HPDE6-E6E7 (cell line): ENCODE data around the gene NUDT3.
"Not testable (repeated sequence)": the region's sequence is repeated elsewhere in the genome, so short reads cannot be mapped to it uniquely, and the experiment has no call there.

Source experiments
- DNase-seq: peaks from one replicate; pipeline ENCODE4 v3.0.0; 2011; ENCODE audit warnings: missing footprints; ENCODE audit errors: extremely low spot score

Gene NUDT3

DNA sequence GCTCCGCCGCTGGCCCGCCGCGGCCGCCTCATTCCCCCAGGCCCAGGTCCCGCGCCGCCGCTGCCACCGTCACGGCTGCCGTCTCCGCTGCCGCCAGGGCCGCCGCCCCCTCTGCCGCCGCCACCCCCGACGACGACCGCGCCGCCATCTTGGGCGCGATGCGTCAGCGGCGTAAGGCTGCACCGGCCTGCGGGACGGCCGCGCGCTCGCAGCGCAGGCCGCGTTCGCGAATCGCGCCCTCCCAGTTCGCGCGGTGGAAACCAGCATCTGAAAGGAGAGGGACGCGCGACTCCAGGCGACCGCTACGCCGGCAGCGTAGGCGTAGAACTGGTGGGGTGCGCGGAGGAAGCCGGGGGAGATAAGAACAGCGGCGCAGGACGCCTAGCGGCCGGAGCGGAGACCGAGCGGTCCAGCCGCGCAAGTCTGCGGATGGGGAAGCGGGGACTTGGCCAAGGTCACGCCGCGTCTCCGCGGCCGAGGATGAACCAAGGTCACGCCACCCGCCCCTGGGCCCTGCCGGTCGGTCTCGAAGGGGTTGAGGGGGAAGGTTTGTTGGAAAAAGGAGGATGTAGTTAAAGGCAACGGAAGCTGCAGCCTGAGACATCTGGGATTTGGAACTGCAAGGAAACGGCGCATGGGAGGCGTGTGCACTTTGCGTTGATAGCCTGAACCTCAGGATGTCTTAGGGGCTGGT, at the start of gene NUDT3:
NUDT3 (minus strand) TSS at position 173 of the 694 bp plus-strand sequence. CDS start 307 bp downstream, outside the sequence.
- peak; percentile 87 for DNase-seq

DNA sequence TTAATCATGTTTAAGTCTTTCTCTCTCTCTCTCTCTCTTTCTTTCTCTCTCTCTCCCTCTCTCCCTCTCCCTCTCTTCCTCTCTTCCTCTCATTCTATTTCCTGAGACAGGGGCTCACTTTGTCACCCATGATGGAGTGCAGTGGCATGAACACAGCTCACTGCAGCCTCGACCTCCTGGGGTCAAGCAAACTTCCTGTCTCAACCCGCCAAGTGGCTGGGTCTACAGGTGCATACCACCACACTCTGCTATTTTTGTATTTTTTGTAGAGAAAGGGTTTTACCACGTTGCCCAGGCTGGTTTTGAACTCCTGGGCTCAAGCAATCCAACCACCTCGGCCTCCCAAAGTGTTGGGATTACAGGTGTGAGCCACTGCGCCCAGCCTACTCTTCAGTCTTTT, 49.1 kb upstream of the NUDT3 start:
- no peak for DNase-seq

DNA sequence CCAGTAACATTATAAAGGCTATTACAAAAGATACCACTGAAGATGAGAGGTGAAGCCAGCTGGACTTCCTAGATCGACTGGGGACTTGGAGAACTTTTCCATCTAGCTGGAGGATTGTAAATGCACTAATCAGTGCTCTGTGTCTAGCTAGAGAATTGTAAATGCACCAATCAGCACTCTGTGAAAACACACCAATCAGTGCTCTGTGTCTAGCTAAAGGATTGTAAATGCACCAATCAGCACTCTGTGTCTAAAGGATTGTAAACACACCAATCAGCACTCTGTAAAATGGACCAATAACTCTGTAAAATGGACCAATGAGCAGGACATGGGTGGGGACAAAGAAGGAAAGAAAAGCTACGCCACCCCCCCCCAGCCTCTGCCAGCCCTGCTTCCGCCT, 47.0 kb upstream of the NUDT3 start:
- DNase-seq, result no peak

DNA sequence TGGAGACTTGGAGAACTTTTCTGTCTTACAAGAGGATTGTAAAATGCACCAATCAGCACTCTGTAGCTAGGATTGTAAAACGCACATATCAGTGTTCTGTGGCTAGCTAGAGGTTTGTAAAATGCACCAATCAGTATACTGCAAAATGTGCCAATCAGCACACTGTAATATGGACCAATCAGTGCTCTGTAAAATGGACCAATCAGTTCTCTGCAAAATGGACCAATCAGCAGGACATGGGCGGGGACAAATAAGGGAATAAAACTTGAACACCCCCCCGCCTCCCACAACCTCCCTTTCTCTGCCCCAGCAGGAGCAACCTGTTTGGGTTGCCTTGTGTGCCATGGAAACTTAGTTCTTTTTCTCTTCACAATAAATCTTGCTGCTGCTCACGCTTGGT, 46.2 kb upstream of the NUDT3 start:
- DNase-seq, result no peak

DNA sequence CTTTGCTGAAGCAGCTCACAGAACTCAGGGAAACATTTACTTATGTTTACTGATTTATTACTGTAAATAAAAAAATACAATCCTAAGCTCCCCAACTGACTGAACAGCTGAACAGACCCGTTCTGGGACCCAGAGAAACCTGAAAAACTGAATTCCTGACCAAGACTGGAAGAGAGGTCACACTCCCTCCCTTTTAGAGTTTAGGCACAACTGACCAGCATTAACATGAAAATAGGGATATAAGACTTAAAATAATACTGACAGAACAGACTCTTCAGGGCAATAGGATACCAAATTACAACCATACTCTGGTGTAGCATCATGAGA, 45.1 kb upstream of the NUDT3 start:
- DNase-seq, result no peak

DNA sequence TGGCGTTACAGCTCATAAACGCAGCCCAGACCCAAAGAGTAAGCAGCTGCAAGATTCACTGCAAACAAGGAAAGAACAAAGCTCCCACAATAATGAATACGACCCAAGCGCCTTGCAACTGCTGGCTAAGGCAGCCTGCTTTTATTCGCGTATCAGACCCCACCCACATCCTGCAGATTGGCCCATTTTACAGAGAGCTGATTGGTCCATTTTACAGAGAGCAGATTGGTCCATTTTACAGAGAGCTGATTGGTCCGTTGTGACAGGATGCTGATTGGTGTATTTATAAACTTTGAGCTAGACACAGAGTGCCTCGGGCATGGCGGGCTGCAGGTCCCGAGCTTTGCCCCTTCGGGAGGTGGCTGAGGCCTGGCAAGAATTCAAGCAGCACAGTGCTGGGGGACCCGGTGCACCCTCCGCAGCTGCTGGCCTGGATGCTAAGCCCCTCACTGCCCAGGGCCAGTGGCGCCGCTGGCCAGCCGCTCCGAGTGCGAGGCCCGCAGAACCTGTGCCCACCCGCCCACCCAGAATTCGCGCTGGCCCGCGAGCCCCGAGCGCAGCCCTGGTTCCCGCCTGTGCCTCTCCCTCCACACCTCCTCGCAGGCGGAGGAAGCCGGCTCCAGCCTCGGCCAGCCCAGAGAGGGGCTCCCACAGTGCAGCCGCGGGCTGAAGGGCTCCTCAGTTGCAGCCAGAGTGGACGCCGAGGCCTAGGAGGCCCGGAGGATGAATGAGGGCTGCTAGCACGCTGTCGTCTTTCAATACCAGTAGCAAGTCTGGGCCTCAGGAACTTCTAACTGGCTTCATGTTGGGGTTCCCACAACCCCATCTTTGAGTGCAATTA, 44.6 kb upstream of the NUDT3 start:
- no peak for DNase-seq

DNA sequence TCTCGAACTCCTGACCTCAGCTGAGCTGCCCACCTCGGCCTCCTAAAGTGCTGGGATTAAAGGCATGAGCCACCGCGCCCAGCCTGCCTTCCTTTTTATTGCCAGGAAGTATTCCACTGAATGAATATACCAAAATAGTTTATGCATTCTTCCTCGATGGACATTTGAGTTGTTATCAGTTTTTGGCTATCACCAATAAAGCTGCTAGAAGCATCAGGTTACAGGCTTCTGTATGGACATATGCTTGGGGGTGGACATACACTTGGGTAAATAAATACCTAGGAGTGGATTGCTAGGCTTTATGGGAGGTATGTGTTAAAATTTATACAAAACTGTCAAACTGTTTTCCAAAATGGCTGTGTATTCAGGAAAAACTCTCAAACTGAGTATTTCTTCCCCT, 43.4 kb upstream of the NUDT3 start:
- no peak for DNase-seq

DNA sequence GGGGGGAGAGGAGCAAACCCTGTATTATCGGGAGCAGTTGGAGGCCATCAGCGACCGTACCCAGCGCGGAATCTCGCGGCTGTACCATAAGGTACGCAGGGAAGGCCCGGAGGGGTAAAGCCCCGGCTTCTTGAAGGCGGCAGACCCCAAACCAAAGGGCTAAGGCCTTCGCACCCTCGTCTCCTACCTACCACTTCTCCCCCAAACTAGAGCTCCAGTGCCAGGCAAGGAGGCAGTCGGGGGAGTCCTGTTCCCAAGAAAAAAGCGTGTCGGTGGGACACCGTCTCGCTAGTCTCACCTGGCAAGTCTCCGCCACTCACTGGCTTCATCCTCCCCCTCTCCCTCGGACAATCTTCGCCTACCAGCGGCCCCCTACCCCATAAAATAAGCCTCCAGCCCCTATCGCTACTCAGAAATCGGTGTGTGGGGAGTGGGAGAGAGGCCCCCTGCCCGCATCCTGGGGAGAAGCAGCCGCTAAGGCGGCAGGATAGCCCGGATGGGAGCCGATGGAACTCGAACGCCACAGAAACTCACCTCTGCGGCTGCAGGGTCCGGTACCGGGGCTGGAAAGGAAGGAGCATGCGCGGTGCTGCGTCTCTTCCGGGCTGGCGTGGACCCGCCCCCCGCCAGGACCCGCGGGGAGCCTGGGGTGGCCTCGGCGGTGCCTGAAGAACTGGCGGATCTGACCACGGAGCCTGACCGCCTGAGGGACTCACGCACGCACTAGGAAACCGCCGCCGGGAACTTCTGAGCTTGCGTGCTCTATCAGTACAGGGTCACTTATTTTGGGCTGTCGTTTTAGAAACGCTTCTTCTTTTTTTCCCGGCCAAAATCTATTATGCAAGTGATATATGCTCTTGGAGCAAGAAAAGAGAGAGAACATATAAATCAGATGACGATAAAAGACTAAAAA, 33.3 kb upstream of the NUDT3 start, which contains the start of gene RPS10:
RPS10 (minus strand) TSS at position 572 of the 913 bp plus-strand sequence. CDS start 848 bp downstream, outside the sequence.
- peak; percentile 96 for DNase-seq

DNA sequence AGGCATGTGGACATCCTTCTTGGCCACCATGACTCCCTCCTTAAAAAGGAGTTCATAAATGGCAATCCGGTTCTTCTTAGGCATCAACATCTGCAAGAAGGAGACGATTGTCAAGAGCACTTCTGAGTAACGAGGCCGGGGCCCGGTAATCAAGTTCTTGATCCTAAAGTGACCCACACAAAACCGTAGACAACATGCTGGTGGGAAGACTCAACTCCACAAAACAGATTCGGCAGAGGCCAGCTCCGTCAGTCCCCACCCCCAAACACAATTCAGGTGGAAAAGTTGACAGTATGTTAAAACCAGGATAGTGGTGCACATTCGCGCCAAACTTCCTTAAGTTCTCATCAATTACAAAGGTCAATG, 32.6 kb upstream of the NUDT3 start:
- DNase-seq, result no peak

DNA sequence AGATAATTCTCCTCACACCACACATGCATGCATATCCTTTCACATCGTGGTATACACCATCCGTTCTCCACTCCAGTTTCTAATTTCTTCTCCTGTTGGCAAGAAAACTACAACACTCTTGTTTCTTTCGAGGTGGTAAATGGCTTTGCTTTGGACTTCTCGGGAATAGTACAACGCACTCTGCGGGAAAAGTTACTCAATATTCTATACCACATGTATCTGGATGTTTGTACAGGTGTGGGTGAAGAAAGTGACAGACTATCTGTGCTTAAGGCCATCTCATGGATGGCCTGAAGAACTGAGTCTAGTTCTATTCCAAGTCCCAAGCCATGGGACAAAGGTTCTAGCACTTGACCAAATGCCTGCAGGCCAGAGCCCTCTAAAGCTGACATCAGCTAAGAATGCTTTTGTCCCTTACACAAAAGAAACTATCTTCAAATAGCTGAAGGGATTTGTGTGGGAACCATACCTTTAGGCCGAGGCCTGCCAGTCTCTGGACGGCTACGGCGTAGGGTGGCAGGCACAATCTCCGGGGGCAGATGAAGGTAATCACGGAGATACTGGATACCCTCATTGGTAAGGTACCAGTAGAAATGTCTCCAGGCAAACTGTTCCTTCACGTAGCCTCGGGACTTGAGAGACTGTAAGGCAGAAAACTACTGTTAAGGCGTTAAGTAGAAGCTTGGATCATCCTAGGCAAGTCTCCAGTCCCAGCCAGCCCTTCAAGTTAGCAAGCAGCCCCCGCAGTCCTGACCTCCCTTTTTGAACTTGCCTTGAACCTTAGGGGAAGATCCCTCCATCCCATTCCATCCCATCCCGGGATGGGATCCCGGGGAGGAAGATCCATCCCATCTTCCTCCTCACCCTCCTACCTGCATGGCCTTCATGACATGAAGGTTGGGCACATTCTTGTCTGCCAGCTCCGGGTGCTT, 32.0 kb upstream of the NUDT3 start:
- no peak for DNase-seq

DNA sequence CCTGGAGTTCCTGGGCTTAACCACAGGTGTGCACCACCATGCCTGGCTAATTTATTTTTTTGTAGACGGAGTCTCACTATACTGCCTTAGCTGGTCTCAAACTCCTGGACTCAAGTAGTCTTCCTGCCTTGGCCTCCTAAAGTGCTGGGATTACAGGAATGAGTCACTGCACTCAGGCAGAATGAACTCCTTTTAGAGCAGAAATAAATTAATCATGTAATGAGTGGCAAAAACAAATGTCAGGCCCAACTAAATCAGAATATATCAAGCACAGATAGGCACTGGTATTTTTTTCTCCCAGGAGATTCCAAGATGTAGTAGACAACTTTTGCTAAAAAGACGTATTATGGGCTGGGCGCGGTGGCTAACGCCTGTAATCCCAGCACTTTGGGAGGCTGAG, 30.8 kb upstream of the NUDT3 start:
- DNase-seq, result no peak

DNA sequence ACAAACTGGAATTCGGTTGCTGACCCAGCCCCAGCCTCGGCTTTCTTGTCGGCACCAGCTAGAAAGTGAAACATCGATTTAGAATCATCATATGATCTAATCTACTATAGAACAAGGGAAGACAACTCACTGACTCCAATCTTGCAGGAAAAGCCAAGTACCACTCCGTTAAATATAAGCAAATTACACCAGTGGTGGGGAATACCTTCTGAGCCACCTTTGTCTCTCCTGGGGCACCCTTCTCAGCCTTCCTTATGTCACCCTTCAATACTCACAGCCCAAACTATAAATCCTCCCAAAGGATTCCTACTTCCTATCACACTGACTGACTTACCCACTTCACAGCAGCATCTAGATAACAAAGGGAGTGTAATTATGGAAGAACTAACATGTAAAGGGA, 25.9 kb upstream of the NUDT3 start:
- DNase-seq, result no peak

DNA sequence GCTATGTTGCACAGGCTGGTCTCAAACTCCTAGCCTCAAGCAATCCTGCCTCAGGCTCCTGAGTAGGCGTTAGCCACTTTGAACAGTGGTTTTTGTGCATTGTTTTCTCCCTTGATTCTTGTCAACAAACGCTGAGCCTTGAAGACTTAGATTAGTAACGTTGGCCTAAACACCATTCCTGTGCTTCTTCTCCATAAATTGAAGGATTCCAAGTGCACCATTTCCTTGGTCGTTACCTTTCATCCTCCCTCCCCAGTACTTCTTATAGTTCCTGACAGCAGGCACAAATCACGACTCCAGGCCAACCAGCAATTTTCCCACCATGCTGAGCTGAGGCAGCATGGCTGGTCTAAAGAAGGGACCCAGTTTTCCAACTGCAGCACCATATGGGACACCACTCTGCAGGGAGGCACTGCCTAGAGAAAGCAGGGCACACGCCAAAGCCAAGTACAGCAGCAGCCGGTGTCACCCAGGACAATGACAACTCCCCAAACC, 24.5 kb upstream of the NUDT3 start:
- DNase-seq, result no peak

DNA sequence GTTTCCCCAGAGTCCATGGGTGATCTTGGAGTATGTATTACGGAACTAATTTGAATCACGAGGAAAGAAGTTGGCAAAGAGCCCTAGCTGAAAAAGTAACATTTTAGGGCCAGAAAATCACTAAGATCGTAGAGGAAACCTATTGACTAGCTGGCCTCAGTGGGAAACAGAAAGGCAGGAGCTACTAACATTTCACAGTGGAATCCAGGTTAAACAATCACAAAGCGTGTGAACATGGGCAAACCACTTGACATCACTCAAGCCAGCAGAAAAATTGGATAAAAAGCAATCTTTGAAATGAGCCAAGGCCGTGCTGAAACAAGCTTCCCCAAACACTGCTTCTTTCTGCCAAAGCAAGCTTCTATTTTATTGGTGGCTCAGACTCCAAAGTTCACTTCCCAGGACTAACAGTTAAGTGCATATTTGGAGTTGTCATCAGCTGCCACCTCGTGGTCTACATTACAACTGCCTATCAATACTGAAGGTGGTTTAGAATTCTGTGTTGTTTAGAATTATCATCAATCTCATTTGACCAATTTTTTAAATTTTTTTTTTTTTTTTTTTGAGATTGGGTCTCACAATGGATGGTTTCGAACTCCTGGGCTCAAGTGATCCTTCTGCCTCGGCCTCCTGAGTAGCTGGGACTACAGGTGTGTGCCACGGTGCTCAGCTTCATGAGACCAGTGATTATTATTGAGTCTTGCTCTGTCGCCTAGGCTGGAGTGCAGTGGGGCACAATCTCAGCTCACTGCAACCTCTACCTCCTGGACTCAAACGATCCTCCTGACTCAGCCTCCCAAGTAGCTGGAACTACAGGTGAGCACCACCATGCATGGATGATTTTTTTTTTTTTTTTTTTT, 22.8 kb upstream of the NUDT3 start:
- DNase-seq, result no peak

DNA sequence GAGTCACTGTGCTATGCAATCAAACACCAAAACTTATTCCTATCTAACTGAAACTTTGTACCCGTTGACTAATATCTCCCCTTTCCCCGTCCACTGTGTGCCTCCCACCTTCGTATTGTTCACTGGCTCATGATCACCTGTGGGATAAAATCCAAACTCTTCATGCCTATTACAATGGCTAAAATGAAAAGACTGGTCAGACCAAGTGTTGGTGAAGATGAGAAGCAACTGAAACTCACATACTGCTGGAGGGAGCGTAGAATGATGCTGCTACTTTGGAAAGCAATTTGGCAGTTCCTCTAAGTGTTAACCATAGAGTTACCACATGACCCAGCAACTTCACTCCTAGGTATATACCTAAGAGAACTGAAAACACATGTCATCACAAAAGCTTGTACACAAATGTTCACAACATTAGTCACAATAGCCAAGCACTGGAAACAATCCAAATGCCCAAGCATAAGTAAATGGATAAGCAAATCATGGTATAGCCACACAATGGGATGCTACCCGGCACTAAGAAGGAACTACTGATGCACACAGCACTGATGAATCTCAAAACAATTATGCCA, 20.3 kb upstream of the NUDT3 start:
- DNase-seq, result no peak

DNA sequence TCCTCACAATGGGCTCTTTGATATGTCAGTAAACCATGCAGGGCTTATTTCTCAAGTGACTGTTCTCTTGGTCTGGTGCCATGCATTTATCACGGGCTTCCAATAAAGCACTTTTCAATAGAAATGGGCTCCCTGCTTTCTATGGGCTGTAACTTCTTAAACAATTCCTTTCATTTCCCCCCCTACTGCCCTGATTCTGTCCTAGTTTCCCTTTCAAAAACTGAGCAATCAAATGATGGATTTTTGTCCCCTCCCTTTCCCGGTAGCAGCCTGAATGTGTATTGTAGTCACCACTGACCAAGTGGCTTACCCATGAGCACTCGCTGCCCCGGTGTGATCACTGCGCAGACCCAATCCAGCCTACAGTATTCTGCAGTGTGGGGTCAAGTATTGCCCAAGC, 19.5 kb upstream of the NUDT3 start:
- no peak for DNase-seq

DNA sequence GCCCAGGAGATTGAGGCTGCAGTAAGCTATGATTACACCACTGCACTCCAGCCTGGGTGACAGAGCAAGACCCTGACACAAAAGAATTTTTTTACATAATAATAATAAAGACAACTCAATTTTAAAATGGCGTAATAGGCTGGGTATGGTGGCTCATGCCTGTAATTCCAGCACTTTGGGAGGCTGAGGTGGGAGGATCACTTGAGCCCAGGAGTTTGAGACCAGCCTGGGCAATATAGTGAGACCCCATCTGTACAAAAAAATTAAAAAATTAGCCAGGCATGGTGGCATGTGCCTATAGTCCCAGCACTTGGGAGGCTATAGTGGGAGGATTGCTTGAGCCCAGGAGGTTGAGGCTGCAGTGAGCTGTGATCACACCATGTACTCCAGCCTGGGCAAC, 15.4 kb upstream of the NUDT3 start:
- not testable (repeated sequence) for DNase-seq

DNA sequence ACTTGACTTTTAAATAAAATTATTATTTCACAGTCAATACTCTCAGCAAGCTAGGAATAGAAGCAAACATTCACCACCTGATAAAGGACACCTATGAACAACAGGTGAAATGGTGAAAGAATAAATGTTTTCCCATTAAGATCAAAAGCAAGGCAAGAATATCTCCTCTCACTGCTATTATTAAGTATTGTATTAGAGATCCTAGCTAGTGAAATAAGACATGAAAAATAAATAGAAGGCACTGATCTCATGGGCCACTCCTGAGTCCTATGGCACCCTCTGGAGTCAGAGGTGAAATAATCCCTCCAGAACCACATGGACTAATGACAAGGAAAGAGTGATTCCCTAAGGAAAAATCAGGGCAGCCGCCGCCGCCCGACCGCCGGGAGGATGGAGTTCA, 4.0 kb upstream of the NUDT3 start:
- DNase-seq, result no peak

DNA sequence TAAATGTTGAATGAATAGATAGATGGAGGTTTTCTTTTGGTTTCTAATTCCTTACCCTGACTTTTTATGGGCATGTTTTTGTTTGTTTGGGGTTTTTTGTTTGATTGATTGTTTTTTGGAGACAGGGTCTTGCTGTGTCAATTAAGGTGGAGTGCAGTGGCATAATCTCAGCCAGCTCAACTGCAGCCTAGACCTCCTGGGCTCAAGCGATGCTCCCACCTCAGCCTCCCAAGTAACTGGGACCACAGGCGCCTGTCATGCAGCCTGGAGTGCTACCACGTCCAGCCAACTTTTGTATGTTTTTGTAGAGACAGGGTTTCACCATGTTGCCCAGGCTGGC, 1.5 kb upstream of the NUDT3 start:
- DNase-seq, result no peak
